IMR-90 (cell line): ENCODE results near the gene KCNMA1. TPM values are rescaled to one million over a fixed set of nuclear protein-coding genes. Genes with fewer than 3 reads are reported as not detected.

ENCODE experiments used
- ATAC-seq: fragments of 200-7000 bp; cut with Tn5 transposase; 2 replicates; pipeline ENCODE4 v1.9.1; 2020; ENCODE audit warnings: low read depth, mild to moderate bottlenecking, moderate library complexity
- BruUV-seq: library from RNA; stranded (reverse); fragments of 400-500 nt; replicated peaks from 2 replicates; lab custom pipeline; 2021; lab: Mats Ljungman, UMichigan
- CTCF ChIA-PET: fragments of 300-600 bp; formaldehyde crosslinking; extraction: SDS; loops from one replicate; lab custom pipeline; 2021; ENCODE audit warnings: antibody characterized with exemption; lab: Yijun Ruan, JAX
- POLR2A ChIA-PET: fragments of 300-600 bp; sonication (Branson Sonifier 250); formaldehyde crosslinking; loops from one replicate; lab custom pipeline; 2022; ENCODE audit warnings: antibody characterized with exemption; ENCODE audit not compliant: unreplicated experiment; lab: Charles Lee
- DNase-seq: peaks from one replicate; pipeline ENCODE4 v3.0.0; 2013
- H2AFZ ChIP-seq: replicated peaks from 2 replicates; pipeline ENCODE3; 2013; ENCODE audit warnings: low read length, mild to moderate bottlenecking; ENCODE audit not compliant: poor library complexity
- H2AK5ac ChIP-seq: 2 replicates; pipeline ENCODE4 v1.6.1; 2013; ENCODE audit warnings: low read depth, low read length, inconsistent platforms
- H2AK9ac ChIP-seq: replicated peaks from 2 replicates; pipeline ENCODE3; 2013; ENCODE audit warnings: mild to moderate bottlenecking, low read depth, low read length, moderate library complexity; ENCODE audit not compliant: poor library complexity
- H2BK120ac ChIP-seq: 2 replicates; pipeline ENCODE4 v1.6.1; 2013; ENCODE audit warnings: low read depth, low read length, inconsistent platforms
- H2BK15ac ChIP-seq: 3 replicates; pipeline ENCODE4 v1.6.1; 2013; ENCODE audit warnings: low read depth, low read length, inconsistent platforms
- H2BK20ac ChIP-seq: 2 replicates; pipeline ENCODE4 v1.6.1; 2013; ENCODE audit warnings: low read depth, mild to moderate bottlenecking, inconsistent platforms, low read length, moderate library complexity
- H2BK5ac ChIP-seq: 2 replicates; pipeline ENCODE4 v1.6.1; 2013; ENCODE audit warnings: mild to moderate bottlenecking, low read depth, low read length, inconsistent platforms; ENCODE audit not compliant: poor library complexity, severe bottlenecking
- H3K14ac ChIP-seq: replicated peaks from 2 replicates; pipeline ENCODE4 v1.6.1; 2013; ENCODE audit warnings: low read depth, low read length, inconsistent platforms
- H3K18ac ChIP-seq: 2 replicates; pipeline ENCODE4 v1.6.1; 2013; ENCODE audit warnings: low read depth, low read length, control low read depth
- H3K23ac ChIP-seq: 2 replicates; pipeline ENCODE4 v1.6.1; 2013; ENCODE audit warnings: low read depth, low read length, inconsistent platforms
- H3K27ac ChIP-seq: 2 replicates; pipeline ENCODE4 v1.5.1; 2013; ENCODE audit warnings: mild to moderate bottlenecking, control low read depth, low read length; ENCODE audit not compliant: insufficient read depth
- H3K27me3 ChIP-seq: 2 replicates; pipeline ENCODE4 v1.6.1; 2013; ENCODE audit warnings: low read length; ENCODE audit not compliant: control insufficient read depth, insufficient read depth
- H3K36me3 ChIP-seq: 2 replicates; pipeline ENCODE4 v1.6.1; 2013; ENCODE audit warnings: low read length, mixed read lengths; ENCODE audit not compliant: control insufficient read depth, insufficient read depth
- H3K4ac ChIP-seq: 2 replicates; pipeline ENCODE4 v1.6.1; 2013; ENCODE audit warnings: low read depth, low read length, inconsistent platforms
- H3K4me1 ChIP-seq: 2 replicates; pipeline ENCODE4 v1.6.1; 2013; ENCODE audit warnings: low read length, mixed read lengths; ENCODE audit not compliant: control insufficient read depth, insufficient read depth
- H3K4me2 ChIP-seq: 2 replicates; pipeline ENCODE4 v1.6.1; 2013; ENCODE audit warnings: low read depth, mild to moderate bottlenecking, control low read depth, low read length, moderate library complexity
- H3K4me3 ChIP-seq: 2 replicates; pipeline ENCODE4 v1.5.1; 2013; ENCODE audit warnings: low read depth, mild to moderate bottlenecking, control low read depth, low read length, moderate library complexity; ENCODE audit not compliant: insufficient read depth
- H3K56ac ChIP-seq: 2 replicates; pipeline ENCODE4 v1.6.1; 2013; ENCODE audit warnings: low read length, inconsistent platforms; ENCODE audit not compliant: insufficient read depth; ENCODE audit errors: extremely low read depth
- H3K79me1 ChIP-seq, 2 experiments: 2 replicates each; pipeline ENCODE4 v1.6.1; 2013; ENCODE audit warnings: low read length in 2 of 2, inconsistent platforms in 1 of 2, low read depth in 1 of 2
- H3K9ac ChIP-seq: 2 replicates; pipeline ENCODE4 v1.6.1; 2013; ENCODE audit warnings: low read depth, low read length, control low read depth
- H3K9me1 ChIP-seq: 2 replicates; pipeline ENCODE4 v1.6.1; 2013; ENCODE audit warnings: low read length, inconsistent platforms; ENCODE audit not compliant: insufficient read depth
- H3K9me3 ChIP-seq: 2 replicates; pipeline ENCODE4 v1.6.1; 2013; ENCODE audit warnings: low read length; ENCODE audit not compliant: control insufficient read depth, insufficient read depth
- H4K20me1 ChIP-seq: 2 replicates; pipeline ENCODE4 v1.6.1; 2013; ENCODE audit warnings: low read length, inconsistent platforms; ENCODE audit not compliant: insufficient read depth
- H4K5ac ChIP-seq: 2 replicates; pipeline ENCODE4 v1.6.1; 2013; ENCODE audit warnings: mild to moderate bottlenecking, low read depth, low read length, control low read depth
- H4K8ac ChIP-seq, 2 experiments: 2 replicates each; pipeline ENCODE4 v1.6.1; 2013; ENCODE audit warnings: low read depth in 2 of 2, low read length in 2 of 2, control low read depth in 1 of 2, inconsistent platforms in 1 of 2
- H4K91ac ChIP-seq: 2 replicates; pipeline ENCODE4 v1.6.1; 2013; ENCODE audit warnings: low read depth, low read length, inconsistent platforms; ENCODE audit not compliant: insufficient read depth
- BHLHE40 ChIP-seq: fragments of 150-350 bp; IDR thresholded peaks from 2 replicates; pipeline ENCODE4 v1.6.1; 2016; ENCODE audit warnings: mild to moderate bottlenecking, low read depth, low read length
- CEBPB ChIP-seq: IDR thresholded peaks from 2 replicates; pipeline ENCODE4 v1.6.1; 2012; ENCODE audit warnings: low read depth, low read length, improper control_type of control experiment
- CHD1 ChIP-seq: IDR thresholded peaks from 2 replicates; pipeline ENCODE4 v1.6.1; 2012; ENCODE audit warnings: low read depth, low read length, improper control_type of control experiment
- FOS ChIP-seq: fragments of 150-350 bp; IDR thresholded peaks from 2 replicates; pipeline ENCODE4 v1.6.1; 2016; ENCODE audit warnings: low read depth, low read length
- MAFK ChIP-seq: IDR thresholded peaks from 2 replicates; pipeline ENCODE4 v1.6.1; 2012; ENCODE audit warnings: low read depth, low read length, improper control_type of control experiment
- MAZ ChIP-seq: IDR thresholded peaks from 2 replicates; pipeline ENCODE4 v1.6.1; 2012; ENCODE audit warnings: low read depth, mild to moderate bottlenecking, low read length, improper control_type of control experiment, moderate library complexity, borderline replicate concordance
- MXI1 ChIP-seq: IDR thresholded peaks from 2 replicates; pipeline ENCODE4 v1.6.1; 2012; ENCODE audit warnings: low read depth, mild to moderate bottlenecking, low read length, moderate library complexity, borderline replicate concordance
- POLR2A ChIP-seq: IDR thresholded peaks from 2 replicates; pipeline ENCODE4 v1.6.1; 2012; ENCODE audit warnings: mild to moderate bottlenecking, low read depth, low read length
- RAD21 ChIP-seq: IDR thresholded peaks from 2 replicates; pipeline ENCODE4 v1.6.1; 2012; ENCODE audit warnings: low read length, improper control_type of control experiment
- RCOR1 ChIP-seq: IDR thresholded peaks from 2 replicates; pipeline ENCODE4 v1.6.1; 2012; ENCODE audit warnings: mild to moderate bottlenecking, low read length, improper control_type of control experiment; ENCODE audit not compliant: insufficient replicate concordance
- RFX5 ChIP-seq: IDR thresholded peaks from 2 replicates; pipeline ENCODE4 v1.8.0; 2012; ENCODE audit warnings: low read depth, mild to moderate bottlenecking, low read length, moderate library complexity
- SMC3 ChIP-seq: fragments of 150-350 bp; IDR thresholded peaks from 2 replicates; pipeline ENCODE4 v1.6.1; 2016; ENCODE audit warnings: low read depth, mild to moderate bottlenecking, antibody characterized with exemption, low read length, moderate library complexity
- WGBS, 2 experiments: methylation state at CpG; one replicate each; pipeline versions ENCODE4 v1.1.5 to v1.1.7; 2013; ENCODE audit warnings: missing lambda C conversion rate in 2 of 2; ENCODE audit not compliant: insufficient read length in 1 of 2; ENCODE audit errors: extremely low coverage in 2 of 2; 5-methylcytosine and 5-hydroxymethylcytosine counted together
- dilution Hi-C: fragments of 300-500 bp; cut with HindIII; formaldehyde crosslinking; loops from one replicate; pipeline ENCODE4 v1.14.3; 2018; ENCODE audit warnings: low sequenced_read_pairs; ENCODE audit not compliant: unreplicated experiment
- in situ Hi-C: fragments of 300-500 bp; cut with MboI; formaldehyde crosslinking; loops from 3 replicates; pipeline ENCODE4 v1.14.3; 2019; ENCODE audit warnings: low sequenced_read_pairs, inconsistent platforms, mixed read lengths
- intact Hi-C: fragments of 100-400 bp; cut with micrococcal nuclease; formaldehyde crosslinking; loops from 2 replicates; pipeline ENCODE4 v1.10.0; 2022
- polyA plus RNA-seq, 3 experiments: library from polyadenylated mRNA; depleted of rRNA; stranded (reverse); fragments of >200 nt; gene quantifications; 2 replicates each; pipeline ENCODE4 v1.2.3, GENCODE V29; 2012; ENCODE audit warnings: low replicate concordance in 1 of 3
- total RNA-seq: library from RNA; depleted of rRNA; stranded (reverse); fragments of >200 nt; gene quantifications from 2 replicates; pipeline ENCODE4 v1.2.3, GENCODE V29; 2012
- TF ChIP-seq, protein P1 (sequence below): fragments of 150-350 bp; IDR thresholded peaks from 2 replicates; pipeline ENCODE4 v1.6.1; 2016; ENCODE audit warnings: low read depth, mild to moderate bottlenecking, low read length, moderate library complexity, borderline replicate concordance
- TF ChIP-seq, protein P2 (sequence below): conservative IDR thresholded peaks from 2 replicates; pipeline ENCODE4 v1.5.1; 2012; ENCODE audit warnings: mild to moderate bottlenecking, low read depth, low read length, improper control_type of control experiment
- TF ChIP-seq, protein P3 (sequence below): fragments of 150-350 bp; IDR thresholded peaks from 2 replicates; pipeline ENCODE4 v1.6.1; 2017; ENCODE audit warnings: mild to moderate bottlenecking, antibody characterized with exemption, low read length, low read depth

Gene KCNMA1
- total and polyA plus RNA-seq, 2 of the 4 experiments (the other 2 are of a cell fraction), result 25.6 to 29.6 TPM

DNA sequence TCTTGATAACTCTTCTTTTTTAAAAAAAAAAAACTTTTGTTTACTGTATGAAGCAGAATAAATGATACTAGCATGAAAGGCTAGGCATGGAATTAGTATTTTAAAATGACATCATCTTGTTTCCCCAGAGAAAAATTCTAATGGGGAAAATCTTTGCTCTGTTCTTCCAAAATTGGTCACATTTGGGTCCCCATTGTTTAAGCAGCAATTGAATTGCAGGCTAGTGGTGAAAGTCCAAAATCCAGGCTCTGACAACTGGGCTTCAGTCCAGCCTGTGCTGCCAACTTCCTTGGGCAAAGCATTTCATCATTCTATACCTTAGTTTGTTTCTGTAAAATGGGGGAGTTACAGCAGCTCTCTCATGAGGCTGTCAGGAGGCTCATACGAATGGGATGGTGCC, 726.4 kb downstream of the KCNMA1 start:
- ChIA-PET POLR2A (no interaction called here), CTCF (no interaction called here)
- no peak overlapping the region for H3K4ac ChIP-seq
- no peaks in the 10 kb centered on the region for H3K9me1 ChIP-seq
- H4K5ac ChIP-seq, result no peak overlapping the region
- H3K56ac ChIP-seq, result no peak overlapping the region
- no peak overlapping the region for H4K91ac ChIP-seq
- no peaks in the 10 kb centered on the region for H3K27me3 ChIP-seq
- no peak overlapping the region for H2BK15ac ChIP-seq
- intact Hi-C loops, result no loop called here
- no peaks in the 10 kb centered on the region for H3K9me3 ChIP-seq
- no peak overlapping the region for H2AK9ac ChIP-seq
- no peak overlapping the region for H3K4me3 ChIP-seq
- TF ChIP-seq RCOR1 (no peak), RAD21 (no peak), MAZ (no peak), FOS (no peak), POLR2A (no peak), CEBPB (no peak), RFX5 (no peak), BHLHE40 (no peak), SMC3 (no peak), MAFK (no peak), MXI1 (no peak), CHD1 (no peak)
- TF ChIP-seq, protein P1, sequence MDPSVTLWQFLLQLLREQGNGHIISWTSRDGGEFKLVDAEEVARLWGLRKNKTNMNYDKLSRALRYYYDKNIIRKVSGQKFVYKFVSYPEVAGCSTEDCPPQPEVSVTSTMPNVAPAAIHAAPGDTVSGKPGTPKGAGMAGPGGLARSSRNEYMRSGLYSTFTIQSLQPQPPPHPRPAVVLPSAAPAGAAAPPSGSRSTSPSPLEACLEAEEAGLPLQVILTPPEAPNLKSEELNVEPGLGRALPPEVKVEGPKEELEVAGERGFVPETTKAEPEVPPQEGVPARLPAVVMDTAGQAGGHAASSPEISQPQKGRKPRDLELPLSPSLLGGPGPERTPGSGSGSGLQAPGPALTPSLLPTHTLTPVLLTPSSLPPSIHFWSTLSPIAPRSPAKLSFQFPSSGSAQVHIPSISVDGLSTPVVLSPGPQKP, result no peak
- TF ChIP-seq, protein P2, sequence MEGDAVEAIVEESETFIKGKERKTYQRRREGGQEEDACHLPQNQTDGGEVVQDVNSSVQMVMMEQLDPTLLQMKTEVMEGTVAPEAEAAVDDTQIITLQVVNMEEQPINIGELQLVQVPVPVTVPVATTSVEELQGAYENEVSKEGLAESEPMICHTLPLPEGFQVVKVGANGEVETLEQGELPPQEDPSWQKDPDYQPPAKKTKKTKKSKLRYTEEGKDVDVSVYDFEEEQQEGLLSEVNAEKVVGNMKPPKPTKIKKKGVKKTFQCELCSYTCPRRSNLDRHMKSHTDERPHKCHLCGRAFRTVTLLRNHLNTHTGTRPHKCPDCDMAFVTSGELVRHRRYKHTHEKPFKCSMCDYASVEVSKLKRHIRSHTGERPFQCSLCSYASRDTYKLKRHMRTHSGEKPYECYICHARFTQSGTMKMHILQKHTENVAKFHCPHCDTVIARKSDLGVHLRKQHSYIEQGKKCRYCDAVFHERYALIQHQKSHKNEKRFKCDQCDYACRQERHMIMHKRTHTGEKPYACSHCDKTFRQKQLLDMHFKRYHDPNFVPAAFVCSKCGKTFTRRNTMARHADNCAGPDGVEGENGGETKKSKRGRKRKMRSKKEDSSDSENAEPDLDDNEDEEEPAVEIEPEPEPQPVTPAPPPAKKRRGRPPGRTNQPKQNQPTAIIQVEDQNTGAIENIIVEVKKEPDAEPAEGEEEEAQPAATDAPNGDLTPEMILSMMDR, result no peak
- TF ChIP-seq, protein P3, sequence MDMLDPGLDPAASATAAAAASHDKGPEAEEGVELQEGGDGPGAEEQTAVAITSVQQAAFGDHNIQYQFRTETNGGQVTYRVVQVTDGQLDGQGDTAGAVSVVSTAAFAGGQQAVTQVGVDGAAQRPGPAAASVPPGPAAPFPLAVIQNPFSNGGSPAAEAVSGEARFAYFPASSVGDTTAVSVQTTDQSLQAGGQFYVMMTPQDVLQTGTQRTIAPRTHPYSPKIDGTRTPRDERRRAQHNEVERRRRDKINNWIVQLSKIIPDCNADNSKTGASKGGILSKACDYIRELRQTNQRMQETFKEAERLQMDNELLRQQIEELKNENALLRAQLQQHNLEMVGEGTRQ, result no peak
- WGBS, 2 experiments, result 67% methylated on average over 1 of the region's 1 CpG; no CpG with 5 or more reads in 1 of the 2 experiments
- H3K4me1 ChIP-seq, result no peaks in the 10 kb centered on the region
- H4K8ac ChIP-seq, result no peak overlapping the region
- H3K4me2 ChIP-seq, result no peak overlapping the region
- BruUV-seq, result no TSS peak
- H2AFZ ChIP-seq, result no peak overlapping the region
- H3K18ac ChIP-seq, result no peak overlapping the region
- H3K27ac ChIP-seq, result no peak overlapping the region
- no peak overlapping the region for H3K14ac ChIP-seq
- no peak overlapping the region for H3K23ac ChIP-seq
- H3K9ac ChIP-seq, result no peak overlapping the region
- H3K79me1 ChIP-seq, result no peaks in the 10 kb centered on the region
- no peak overlapping the region for H2BK20ac ChIP-seq
- in situ Hi-C loops, result no loop called here
- dilution Hi-C loops, result no loop called here
- H2AK5ac ChIP-seq, result no peak overlapping the region
- DNase-seq (no peak), ATAC-seq (no peak)
- no peaks in the 10 kb centered on the region for H3K36me3 ChIP-seq
- H2BK5ac ChIP-seq, result no peak overlapping the region
- H2BK120ac ChIP-seq, result no peak overlapping the region
- no peaks in the 10 kb centered on the region for H4K20me1 ChIP-seq
